Astrocyte (in vitro differentiated cells and primary cell): ENCODE measurements around the gene DNAJC5. TPM values are rescaled to one million over a fixed set of nuclear protein-coding genes. Genes with fewer than 3 reads are reported as not detected.

Source experiments
- DNase-seq: peaks from one replicate; pipeline ENCODE4 v3.0.0-alpha.2; 2010; ENCODE audit warnings: low read depth
- FAIRE-seq: peaks from 2 replicates; lab custom pipeline; 2011; peaks lifted over from hg19 to GRCh38; lab: Jason Lieb, UNC
- H2AFZ ChIP-seq: 2 replicates; pipeline ENCODE4 v1.6.0; 2012; ENCODE audit warnings: low read depth, low read length, inconsistent platforms
- H3K27ac ChIP-seq: 2 replicates; pipeline ENCODE4 v1.5.1; 2011; ENCODE audit warnings: low read depth, low read length, inconsistent platforms
- H3K27me3 ChIP-seq: 2 replicates; pipeline ENCODE4 v1.6.0; 2011; ENCODE audit warnings: low read length, inconsistent platforms; ENCODE audit not compliant: insufficient read depth
- H3K36me3 ChIP-seq: 2 replicates; pipeline ENCODE4 v1.5.1; 2011; ENCODE audit warnings: low read length, inconsistent platforms; ENCODE audit not compliant: insufficient read depth
- H3K4me1 ChIP-seq: 2 replicates; pipeline ENCODE4 v1.5.1; 2011; ENCODE audit warnings: low read length, inconsistent platforms; ENCODE audit not compliant: insufficient read depth
- H3K4me2 ChIP-seq: 2 replicates; pipeline ENCODE4 v1.6.0; 2012; ENCODE audit warnings: low read length, inconsistent platforms
- H3K4me3 ChIP-seq: 2 replicates; pipeline ENCODE4 v1.5.1; 2011; ENCODE audit warnings: low read depth, mild to moderate bottlenecking, low read length, inconsistent platforms; ENCODE audit not compliant: insufficient read depth
- H3K79me2 ChIP-seq: 2 replicates; pipeline ENCODE4 v1.6.0; 2012; ENCODE audit warnings: mild to moderate bottlenecking, low read length, inconsistent platforms; ENCODE audit not compliant: insufficient read depth
- H3K9ac ChIP-seq: 2 replicates; pipeline ENCODE4 v1.6.0; 2012; ENCODE audit warnings: mild to moderate bottlenecking, low read length, inconsistent platforms
- H3K9me3 ChIP-seq: 2 replicates; pipeline ENCODE4 v1.5.1; 2012; ENCODE audit warnings: low read depth, mild to moderate bottlenecking, low read length, inconsistent platforms; ENCODE audit not compliant: insufficient read depth
- H4K20me1 ChIP-seq: 2 replicates; pipeline ENCODE4 v1.6.0; 2012; ENCODE audit warnings: low read length, inconsistent platforms; ENCODE audit not compliant: insufficient read depth
- H3K27ac Mint-ChIP-seq: one replicate; pipeline ENCODE4 v1.8.0; 2021; ENCODE audit warnings: mild to moderate bottlenecking, mixed read lengths; ENCODE audit not compliant: unreplicated experiment
- H3K27me3 Mint-ChIP-seq: one replicate; pipeline ENCODE4 v1.8.0; 2021; ENCODE audit warnings: low read depth, mixed read lengths; ENCODE audit not compliant: unreplicated experiment
- H3K36me3 Mint-ChIP-seq: one replicate; pipeline ENCODE4 v1.8.0; 2021; ENCODE audit warnings: low read depth, mixed read lengths; ENCODE audit not compliant: unreplicated experiment
- H3K4me1 Mint-ChIP-seq: one replicate; pipeline ENCODE4 v1.8.0; 2021; ENCODE audit warnings: low read depth, mixed read lengths; ENCODE audit not compliant: unreplicated experiment
- H3K4me3 Mint-ChIP-seq: one replicate; pipeline ENCODE4 v1.8.0; 2021; ENCODE audit warnings: mild to moderate bottlenecking, moderate library complexity, mixed read lengths; ENCODE audit not compliant: unreplicated experiment
- H3K9me3 Mint-ChIP-seq: one replicate; pipeline ENCODE4 v1.8.0; 2021; ENCODE audit warnings: mild to moderate bottlenecking, mixed read lengths; ENCODE audit not compliant: unreplicated experiment
- CTCF ChIP-seq: IDR thresholded peaks from 2 replicates; pipeline ENCODE4 v1.5.1; 2011; ENCODE audit warnings: low read depth, mild to moderate bottlenecking, inconsistent platforms, low read length, moderate library complexity; ENCODE audit not compliant: insufficient read depth
- EZH2 ChIP-seq: IDR thresholded peaks from 2 replicates; pipeline ENCODE4 v1.6.1; 2012; ENCODE audit warnings: mild to moderate bottlenecking, low read length, inconsistent platforms; ENCODE audit not compliant: insufficient read depth
- total RNA-seq: library from RNA; stranded (reverse); gene quantifications from 2 replicates; pipeline ENCODE4 v1.2.1, GENCODE V29; 2021

The DNAJC5 gene
- total RNA-seq, 1 donor from 2014 or later, result 64.6 TPM

- Histone ChIP-seq H3K36me3 (peaks cover 30% of the 10 kb centered on the region), H3K9me3 (no peaks in the 10 kb centered on the region), H3K4me3 (no peak overlapping the region), H2AFZ (no peak overlapping the region), H3K27ac (no peak overlapping the region), H3K79me2 (peaks cover 31% of the 10 kb centered on the region), H3K4me2 (no peak overlapping the region), H3K4me1 (no peaks in the 10 kb centered on the region), H3K27me3 (no peaks in the 10 kb centered on the region), H3K9ac (no peak overlapping the region), H4K20me1 (peaks cover 65% of the 10 kb centered on the region)
- H3K4me3 Mint-ChIP-seq, result no peak overlapping the region
- DNase-seq (no peak), FAIRE-seq (no peak)
- peaks cover 4% of the 10 kb centered on the region for H3K4me1 Mint-ChIP-seq
- TF ChIP-seq EZH2, result no peak
- no peak for TF ChIP-seq CTCF
- H3K36me3 Mint-ChIP-seq, result peaks cover 12% of the 10 kb centered on the region
- H3K27me3 Mint-ChIP-seq, result no peaks in the 10 kb centered on the region
- peak overlapping the region; percentile 12 for H3K27ac Mint-ChIP-seq
- H3K9me3 Mint-ChIP-seq, result no peaks in the 10 kb centered on the region
Observed at GRCh38 chr20:63889241-63890200, 5.4 kb upstream of the DNAJC5 start.

GRCh38 chr20:63890201-63890576 is 4.7 kb upstream of the DNAJC5 start:
- no peaks in the 10 kb centered on the region for H3K9me3 ChIP-seq
- H3K4me3 ChIP-seq, result no peak overlapping the region
- Mint-ChIP-seq H3K27ac (no peak overlapping the region), H3K4me1 (peaks cover 4% of the 10 kb centered on the region), H3K9me3 (no peaks in the 10 kb centered on the region), H3K4me3 (no peak overlapping the region), H3K27me3 (no peaks in the 10 kb centered on the region), H3K36me3 (peaks cover 12% of the 10 kb centered on the region)
- no peak for TF ChIP-seq CTCF
- no peak overlapping the region for H3K27ac ChIP-seq
- no peaks in the 10 kb centered on the region for H3K4me1 ChIP-seq
- peaks cover 24% of the 10 kb centered on the region for H3K79me2 ChIP-seq
- H2AFZ ChIP-seq, result no peak overlapping the region
- FAIRE-seq (no peak), DNase-seq (no peak)
- peaks cover 58% of the 10 kb centered on the region for H4K20me1 ChIP-seq
- no peak overlapping the region for H3K4me2 ChIP-seq
- peaks cover 30% of the 10 kb centered on the region for H3K36me3 ChIP-seq
- no peak overlapping the region for H3K9ac ChIP-seq
- H3K27me3 ChIP-seq, result no peaks in the 10 kb centered on the region

GRCh38 chr20:63890616-63891015 is 4.3 kb upstream of the DNAJC5 start:
- H3K27me3 ChIP-seq, result no peaks in the 10 kb centered on the region
- H3K27ac Mint-ChIP-seq, result no peak overlapping the region
- H3K4me2 ChIP-seq, result no peak overlapping the region
- H3K4me1 Mint-ChIP-seq, result peaks cover 4% of the 10 kb centered on the region
- FAIRE-seq (no peak), DNase-seq (no peak)
- TF ChIP-seq EZH2 (no peak), CTCF (no peak)
- H3K27me3 Mint-ChIP-seq, result no peaks in the 10 kb centered on the region
- no peaks in the 10 kb centered on the region for H3K9me3 ChIP-seq
- peaks cover 30% of the 10 kb centered on the region for H3K36me3 ChIP-seq
- H3K79me2 ChIP-seq, result peaks cover 22% of the 10 kb centered on the region
- no peaks in the 10 kb centered on the region for H3K4me1 ChIP-seq
- no peaks in the 10 kb centered on the region for H3K9me3 Mint-ChIP-seq
- H3K27ac ChIP-seq, result no peak overlapping the region
- no peak overlapping the region for H3K9ac ChIP-seq
- H3K4me3 ChIP-seq, result no peak overlapping the region
- H3K4me3 Mint-ChIP-seq, result no peak overlapping the region
- peaks cover 55% of the 10 kb centered on the region for H4K20me1 ChIP-seq
- H3K36me3 Mint-ChIP-seq, result peaks cover 12% of the 10 kb centered on the region
- no peak overlapping the region for H2AFZ ChIP-seq
